ENCODE measurements around the gene SEMA5A.

SEMA5A gene

DNA sequence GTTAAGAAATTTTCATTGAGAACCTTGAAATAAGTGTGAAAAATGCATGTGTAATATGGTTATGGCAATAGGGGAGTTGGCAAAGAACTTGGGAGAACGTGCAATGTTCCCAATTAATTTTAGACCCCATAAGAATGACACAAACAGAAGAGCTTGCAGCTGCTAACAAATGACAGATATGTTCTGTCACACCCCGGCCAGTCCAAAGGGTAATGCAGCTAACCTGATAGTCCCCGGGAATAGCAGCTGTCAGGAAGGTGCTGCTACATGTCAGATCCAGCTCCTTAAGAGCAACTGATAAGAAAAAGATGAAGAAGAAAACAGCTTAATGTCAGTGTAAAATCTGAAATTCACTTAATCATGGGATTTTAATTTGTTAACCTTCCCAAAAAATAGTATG, 30.4 kb downstream of the SEMA5A start:
- TF ChIP-seq, protein P1, sequence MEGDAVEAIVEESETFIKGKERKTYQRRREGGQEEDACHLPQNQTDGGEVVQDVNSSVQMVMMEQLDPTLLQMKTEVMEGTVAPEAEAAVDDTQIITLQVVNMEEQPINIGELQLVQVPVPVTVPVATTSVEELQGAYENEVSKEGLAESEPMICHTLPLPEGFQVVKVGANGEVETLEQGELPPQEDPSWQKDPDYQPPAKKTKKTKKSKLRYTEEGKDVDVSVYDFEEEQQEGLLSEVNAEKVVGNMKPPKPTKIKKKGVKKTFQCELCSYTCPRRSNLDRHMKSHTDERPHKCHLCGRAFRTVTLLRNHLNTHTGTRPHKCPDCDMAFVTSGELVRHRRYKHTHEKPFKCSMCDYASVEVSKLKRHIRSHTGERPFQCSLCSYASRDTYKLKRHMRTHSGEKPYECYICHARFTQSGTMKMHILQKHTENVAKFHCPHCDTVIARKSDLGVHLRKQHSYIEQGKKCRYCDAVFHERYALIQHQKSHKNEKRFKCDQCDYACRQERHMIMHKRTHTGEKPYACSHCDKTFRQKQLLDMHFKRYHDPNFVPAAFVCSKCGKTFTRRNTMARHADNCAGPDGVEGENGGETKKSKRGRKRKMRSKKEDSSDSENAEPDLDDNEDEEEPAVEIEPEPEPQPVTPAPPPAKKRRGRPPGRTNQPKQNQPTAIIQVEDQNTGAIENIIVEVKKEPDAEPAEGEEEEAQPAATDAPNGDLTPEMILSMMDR (conservative IDR thresholded peaks at IDR 0.05; ENCODE audit: low read length) = no peak
- no peak overlapping the region for H3K4me3 ChIP-seq (ENCODE audit: low read length)
- DNase-seq (ENCODE audit: low read depth) = no peak

DNA sequence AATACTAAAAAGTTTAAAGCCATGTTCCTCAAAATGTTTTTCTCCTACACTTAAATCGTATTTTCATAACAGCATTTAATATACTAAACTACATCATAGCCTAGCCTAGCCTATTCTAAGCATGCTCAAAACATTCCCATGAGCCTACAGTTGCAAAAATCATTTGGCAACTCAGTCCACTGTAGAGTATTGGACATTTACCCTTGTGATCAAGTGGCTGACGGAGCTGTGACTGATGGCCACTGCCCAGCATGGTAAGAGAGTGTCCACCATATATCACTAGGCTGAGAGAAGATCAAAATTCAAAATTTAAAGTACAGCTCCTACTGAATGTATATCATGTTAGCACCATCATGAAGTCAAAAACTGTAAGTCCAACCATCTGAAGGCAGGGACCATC, 30.9 kb downstream of the SEMA5A start:
- no peak for DNase-seq (ENCODE audit: low read depth)
- TF ChIP-seq, protein P1 (conservative IDR thresholded peaks at IDR 0.05; ENCODE audit: low read length) = no peak
- H3K4me3 ChIP-seq (ENCODE audit: low read length) = no peak overlapping the region

DNA sequence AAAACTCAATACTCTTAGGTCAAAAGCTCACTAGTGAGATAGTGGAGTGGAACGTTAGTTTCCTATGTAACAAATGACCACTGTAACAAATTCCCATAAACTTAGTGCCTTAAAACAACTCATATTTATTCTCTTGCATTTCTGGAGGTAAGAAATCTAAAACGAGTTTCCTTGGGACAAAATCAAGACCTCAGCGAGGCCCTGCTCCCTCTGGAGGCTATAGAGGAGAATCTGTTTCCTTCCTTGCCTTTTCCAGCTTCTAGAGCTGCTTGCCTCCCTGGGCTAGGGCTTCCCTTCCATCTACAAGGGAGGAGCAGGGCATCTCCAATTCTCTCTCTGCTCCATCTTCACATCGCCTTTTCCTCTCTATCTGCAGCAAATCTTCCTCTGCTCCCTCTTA, 32.0 kb downstream of the SEMA5A start:
- no peak overlapping the region for H3K4me3 ChIP-seq (ENCODE audit: low read length)
- TF ChIP-seq, protein P1 (conservative IDR thresholded peaks at IDR 0.05; ENCODE audit: low read length) = peak; percentile 60
- DNase-seq (ENCODE audit: low read depth) = peak; percentile 50

DNA sequence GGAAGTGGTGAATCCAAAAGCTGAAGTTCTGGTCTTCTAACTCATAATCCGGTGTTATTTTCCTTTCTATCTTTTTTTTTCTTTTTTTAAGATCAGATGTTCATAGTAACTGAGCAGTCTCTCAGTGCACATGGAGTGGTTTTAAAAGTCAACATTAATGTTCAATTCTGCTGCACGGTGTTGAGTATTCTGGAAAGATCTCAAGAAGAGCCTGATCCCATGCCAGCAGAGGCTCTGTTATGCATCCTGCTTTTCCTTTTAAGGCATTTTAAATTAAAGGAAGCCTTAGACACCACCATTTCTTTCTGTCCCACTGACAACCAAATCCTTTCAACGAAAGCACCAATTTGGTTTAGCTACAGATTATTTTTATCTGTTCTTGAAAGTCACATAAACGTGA, 33.4 kb downstream of the SEMA5A start:
- no peak overlapping the region for H3K4me3 ChIP-seq (ENCODE audit: low read length)
- TF ChIP-seq, protein P1 (conservative IDR thresholded peaks at IDR 0.05; ENCODE audit: low read length) = no peak
- peak; percentile 37 for DNase-seq (ENCODE audit: low read depth)

DNA sequence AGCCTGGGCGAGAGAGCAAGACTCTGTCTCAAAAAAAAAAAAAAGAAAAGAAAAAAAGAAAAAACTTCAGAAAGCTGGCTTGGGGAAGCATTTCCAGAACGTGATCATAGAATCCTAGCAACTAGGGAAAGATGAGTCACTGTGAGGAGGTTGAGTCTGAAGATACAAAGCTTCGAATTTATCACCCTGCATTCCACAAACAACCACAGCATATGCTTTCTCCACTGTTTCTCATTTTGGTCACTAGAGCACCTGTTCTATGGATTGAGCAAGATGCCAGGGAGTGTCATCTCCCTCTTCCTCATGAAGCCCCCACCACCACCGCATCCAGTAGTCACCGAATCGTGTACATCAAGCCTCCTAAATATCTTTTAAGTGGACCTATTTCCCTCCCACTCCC, 37.9 kb downstream of the SEMA5A start:
- TF ChIP-seq, protein P1 (conservative IDR thresholded peaks at IDR 0.05; ENCODE audit: low read length) = no peak
- H3K4me3 ChIP-seq (ENCODE audit: low read length) = no peak overlapping the region
- peak; percentile 83 for DNase-seq (ENCODE audit: low read depth)

DNA sequence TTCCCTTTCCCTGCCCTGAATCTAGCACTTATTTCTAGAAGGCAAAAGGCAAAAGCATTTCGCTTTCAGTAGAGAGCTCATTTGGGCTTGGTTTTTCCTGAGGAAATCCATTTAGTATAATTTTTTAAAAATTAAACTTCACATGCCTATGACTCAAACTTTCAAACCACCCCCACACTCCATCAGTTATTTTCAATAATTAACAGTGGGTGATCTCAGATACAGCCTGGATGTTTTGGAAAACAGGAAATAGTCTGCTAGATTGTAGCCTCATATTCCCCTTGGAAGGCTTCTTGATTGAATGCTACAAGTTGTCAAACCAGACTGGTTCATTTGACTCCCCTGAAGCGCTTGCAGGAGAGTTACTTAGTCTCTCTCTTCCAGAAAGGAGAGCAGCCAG, 40.6 kb downstream of the SEMA5A start:
- TF ChIP-seq, protein P1 (conservative IDR thresholded peaks at IDR 0.05; ENCODE audit: low read length) = no peak
- H3K4me3 ChIP-seq (ENCODE audit: low read length) = no peak overlapping the region
- no peak for DNase-seq (ENCODE audit: low read depth)

DNA sequence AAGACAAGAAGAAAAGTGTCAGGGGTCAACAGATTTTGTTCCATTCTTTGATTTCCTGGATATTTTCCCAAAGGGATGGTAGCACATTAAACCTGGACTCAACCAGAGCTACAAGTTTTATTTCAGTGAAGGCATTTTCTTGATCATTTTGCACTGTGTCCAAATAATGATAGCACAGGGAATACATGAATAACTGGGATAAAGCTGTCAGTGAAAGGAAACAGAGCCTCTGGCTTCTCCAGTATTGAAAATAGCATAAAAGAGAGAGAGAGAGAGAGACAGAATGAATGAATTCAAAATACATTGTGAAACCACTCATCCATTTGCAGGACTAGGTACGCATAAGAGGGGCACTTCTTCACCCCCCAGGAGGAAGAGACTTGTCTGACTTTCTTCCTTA, 43.0 kb downstream of the SEMA5A start:
- no peak overlapping the region for H3K4me3 ChIP-seq (ENCODE audit: low read length)
- TF ChIP-seq, protein P1 (conservative IDR thresholded peaks at IDR 0.05; ENCODE audit: low read length) = no peak
- no peak for DNase-seq (ENCODE audit: low read depth)
